ENCODE results near the gene C1QA. TPM values are rescaled to one million over a fixed set of nuclear protein-coding genes. Genes with fewer than 3 reads are reported as not detected.

C1QA gene
- polyA plus RNA-seq, 1 donor from 2014 or later = not detected

- Histone ChIP-seq H3K9me3 (ENCODE audit: low read length) (no peaks in the 10 kb centered on the region), H3K9me2 (ENCODE audit: insufficient read depth, low read length) (no peaks in the 10 kb centered on the region), H3K79me2 (replicated peaks; ENCODE audit: insufficient read depth, low read length) (no peaks in the 10 kb centered on the region), H3K4me3 (ENCODE audit: low read length) (peak overlapping the region; percentile 3), H3K4me2 (ENCODE audit: low read length) (no peak overlapping the region), H3K36me3 (ENCODE audit: insufficient read depth, low read length) (no peaks in the 10 kb centered on the region), H3F3A (ENCODE audit: insufficient read depth, low read length, poor library complexity, severe bottlenecking) (no peaks in the 10 kb centered on the region), H2AFZ (ENCODE audit: low read depth, low read length) (no peak overlapping the region), H3K27me3 (ENCODE audit: insufficient read depth, low read depth, low read length) (no peaks in the 10 kb centered on the region), H4K20me1 (ENCODE audit: insufficient read depth) (no peaks in the 10 kb centered on the region), H3K27ac (ENCODE audit: low read length) (no peak overlapping the region), H3K9ac (ENCODE audit: low read length) (no peak overlapping the region)
- no peak for TF ChIP-seq CTCF (IDR thresholded peaks at IDR 0.05; ENCODE audit: poor library complexity, severe bottlenecking)
- TF ChIP-seq SMC3 (conservative IDR thresholded peaks at IDR 0.05; ENCODE audit: poor library complexity) = no peak
- no peak for TF ChIP-seq EP300 (conservative IDR thresholded peaks at IDR 0.05; ENCODE audit: poor library complexity, severe bottlenecking)
- no peak for TF ChIP-seq MXI1 (conservative IDR thresholded peaks at IDR 0.05; ENCODE audit: poor library complexity, severe bottlenecking)
- TF ChIP-seq POLR2AphosphoS5 (IDR thresholded peaks at IDR 0.05) = no peak
- no peak for TF ChIP-seq EZH2 (IDR thresholded peaks at IDR 0.05; ENCODE audit: borderline replicate concordance, insufficient read depth, low read length, poor library complexity, severe bottlenecking)
- TF ChIP-seq REST (IDR thresholded peaks at IDR 0.05; ENCODE audit: borderline replicate concordance) = no peak
- no peak for TF ChIP-seq RAD21 (conservative IDR thresholded peaks at IDR 0.05)
- TF ChIP-seq TAF1 (IDR thresholded peaks at IDR 0.05; ENCODE audit: low read depth) = no peak
These were observed 11.0 kb upstream of the C1QA start for GRCh38 chr1:22625262-22625925.

GRCh38 chr1:22626237-22627157 lies 9.9 kb upstream of the C1QA start:
- no peaks in the 10 kb centered on the region for H4K20me1 ChIP-seq (ENCODE audit: insufficient read depth)

More at GRCh38 chr1:22626237-22627157, 9.9 kb upstream of the C1QA start:
- Histone ChIP-seq H3K4me2 (ENCODE audit: low read length) (no peak overlapping the region), H3K9me3 (ENCODE audit: low read length) (no peaks in the 10 kb centered on the region), H3K27me3 (ENCODE audit: insufficient read depth, low read depth, low read length) (no peaks in the 10 kb centered on the region), H3K79me2 (replicated peaks; ENCODE audit: insufficient read depth, low read length) (no peaks in the 10 kb centered on the region), H3K9me2 (ENCODE audit: insufficient read depth, low read length) (no peaks in the 10 kb centered on the region), H3K36me3 (ENCODE audit: insufficient read depth, low read length) (no peaks in the 10 kb centered on the region), H3K9ac (ENCODE audit: low read length) (no peak overlapping the region), H3K27ac (ENCODE audit: low read length) (no peak overlapping the region), H2AFZ (ENCODE audit: low read depth, low read length) (no peak overlapping the region), H3K4me3 (ENCODE audit: low read length) (peak overlapping the region; percentile 3), H3F3A (ENCODE audit: insufficient read depth, low read length, poor library complexity, severe bottlenecking) (no peaks in the 10 kb centered on the region)
- TF ChIP-seq RAD21 (conservative IDR thresholded peaks at IDR 0.05) = no peak

Measured in neural cell (in vitro differentiated cells).